ENCODE results near the gene JARID2. TPM values are rescaled to one million over a fixed set of nuclear protein-coding genes. Genes with fewer than 3 reads are reported as not detected.

Gene JARID2
- total RNA-seq, 4 donors from 2014 or later, result 6.6 to 8.1 (median 7.5) TPM

DNA sequence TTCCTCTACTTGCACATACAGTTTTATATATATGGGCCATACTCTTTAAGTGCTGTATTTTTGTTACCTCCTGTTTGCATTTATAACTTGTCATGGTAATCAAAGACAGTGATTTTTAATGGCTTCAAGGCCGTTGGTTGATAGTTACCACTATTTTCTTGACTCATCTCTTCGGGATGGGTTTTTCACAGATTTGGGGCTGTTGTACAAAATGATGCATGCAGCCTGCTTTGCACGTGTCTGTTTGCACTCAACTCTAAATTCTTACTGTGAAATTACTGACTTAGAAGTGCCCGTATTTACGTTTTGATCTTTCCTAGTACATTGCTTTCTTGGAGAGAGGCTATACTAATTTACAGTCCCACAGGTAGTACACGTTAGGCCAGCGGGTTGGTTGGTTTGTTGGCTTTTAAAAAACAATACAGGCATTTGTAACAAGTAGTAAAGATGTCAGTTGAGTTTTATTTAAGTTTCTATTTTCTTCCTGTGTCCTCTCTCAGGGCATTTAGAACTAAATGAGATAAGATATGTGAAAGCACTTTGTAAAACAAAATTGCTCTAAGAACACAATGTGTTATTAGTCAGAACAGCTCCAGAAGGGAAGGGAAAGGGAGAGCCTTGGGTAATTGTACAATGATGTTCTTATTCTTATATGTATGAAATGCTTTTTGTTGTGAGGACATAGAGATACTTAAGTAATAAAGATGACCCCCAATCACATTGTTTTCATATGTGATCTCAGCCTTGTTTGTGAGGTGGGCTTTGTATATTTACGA, 11.7 kb downstream of the JARID2 start:
- intact Hi-C loops (cut with DNase I), result no loop called here
- WGBS, 2 donors, result 91 to 96% methylated on average over 8 of the region's 8 CpGs
- no peak for TF ChIP-seq POLR2A (IDR thresholded peaks at IDR 0.05)
- TF ChIP-seq, protein P1, sequence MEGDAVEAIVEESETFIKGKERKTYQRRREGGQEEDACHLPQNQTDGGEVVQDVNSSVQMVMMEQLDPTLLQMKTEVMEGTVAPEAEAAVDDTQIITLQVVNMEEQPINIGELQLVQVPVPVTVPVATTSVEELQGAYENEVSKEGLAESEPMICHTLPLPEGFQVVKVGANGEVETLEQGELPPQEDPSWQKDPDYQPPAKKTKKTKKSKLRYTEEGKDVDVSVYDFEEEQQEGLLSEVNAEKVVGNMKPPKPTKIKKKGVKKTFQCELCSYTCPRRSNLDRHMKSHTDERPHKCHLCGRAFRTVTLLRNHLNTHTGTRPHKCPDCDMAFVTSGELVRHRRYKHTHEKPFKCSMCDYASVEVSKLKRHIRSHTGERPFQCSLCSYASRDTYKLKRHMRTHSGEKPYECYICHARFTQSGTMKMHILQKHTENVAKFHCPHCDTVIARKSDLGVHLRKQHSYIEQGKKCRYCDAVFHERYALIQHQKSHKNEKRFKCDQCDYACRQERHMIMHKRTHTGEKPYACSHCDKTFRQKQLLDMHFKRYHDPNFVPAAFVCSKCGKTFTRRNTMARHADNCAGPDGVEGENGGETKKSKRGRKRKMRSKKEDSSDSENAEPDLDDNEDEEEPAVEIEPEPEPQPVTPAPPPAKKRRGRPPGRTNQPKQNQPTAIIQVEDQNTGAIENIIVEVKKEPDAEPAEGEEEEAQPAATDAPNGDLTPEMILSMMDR (IDR thresholded peaks at IDR 0.05), result no peak
- no peak overlapping the region for H3K4me3 ChIP-seq (replicated peaks in 1 of 3)
- H3K27me3 ChIP-seq, result no peaks in the 10 kb centered on the region
- no peaks in the 10 kb centered on the region for H3K36me3 ChIP-seq
- H3K4me1 ChIP-seq, result peaks cover 21 to 28% of the 10 kb centered on the region in 2 donors
- H3K27ac ChIP-seq, result no peak overlapping the region
- no peaks in the 10 kb centered on the region for H3K9me3 ChIP-seq
- no peak for DNase-seq

DNA sequence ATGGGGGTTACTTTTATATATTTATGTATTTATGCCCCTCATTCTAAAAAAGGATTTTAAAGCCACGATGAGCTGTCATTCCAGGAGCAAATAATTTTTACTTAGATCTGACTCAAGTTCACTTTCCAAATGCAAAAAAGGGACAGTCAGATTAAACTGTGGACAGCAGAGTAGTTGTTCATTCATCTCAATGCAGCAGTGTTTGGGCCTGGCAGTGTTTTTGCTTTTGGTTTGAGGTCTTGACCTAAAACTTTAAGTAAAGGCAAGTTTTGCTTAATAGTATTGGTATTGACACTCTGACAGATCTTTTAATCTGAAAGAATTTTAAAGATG, 13.9 kb downstream of the JARID2 start:
- TF ChIP-seq, protein P1 (IDR thresholded peaks at IDR 0.05), result no peak
- TF ChIP-seq POLR2A (IDR thresholded peaks at IDR 0.05), result no peak
- peaks cover 12 to 14% of the 10 kb centered on the region in 2 donors for H3K4me1 ChIP-seq
- no peaks in the 10 kb centered on the region for H3K27me3 ChIP-seq
- H3K9me3 ChIP-seq, result no peaks in the 10 kb centered on the region
- intact Hi-C loops (cut with DNase I), result no loop called here
- 70 to 77% methylated on average over 1 of the region's 1 CpG for whole genome bisulfite sequencing, 2 donors
- H3K4me3 ChIP-seq (replicated peaks in 1 of 3), result no peak overlapping the region
- H3K27ac ChIP-seq, result no peak overlapping the region
- DNase-seq, result no peak
- no peaks in the 10 kb centered on the region for H3K36me3 ChIP-seq

DNA sequence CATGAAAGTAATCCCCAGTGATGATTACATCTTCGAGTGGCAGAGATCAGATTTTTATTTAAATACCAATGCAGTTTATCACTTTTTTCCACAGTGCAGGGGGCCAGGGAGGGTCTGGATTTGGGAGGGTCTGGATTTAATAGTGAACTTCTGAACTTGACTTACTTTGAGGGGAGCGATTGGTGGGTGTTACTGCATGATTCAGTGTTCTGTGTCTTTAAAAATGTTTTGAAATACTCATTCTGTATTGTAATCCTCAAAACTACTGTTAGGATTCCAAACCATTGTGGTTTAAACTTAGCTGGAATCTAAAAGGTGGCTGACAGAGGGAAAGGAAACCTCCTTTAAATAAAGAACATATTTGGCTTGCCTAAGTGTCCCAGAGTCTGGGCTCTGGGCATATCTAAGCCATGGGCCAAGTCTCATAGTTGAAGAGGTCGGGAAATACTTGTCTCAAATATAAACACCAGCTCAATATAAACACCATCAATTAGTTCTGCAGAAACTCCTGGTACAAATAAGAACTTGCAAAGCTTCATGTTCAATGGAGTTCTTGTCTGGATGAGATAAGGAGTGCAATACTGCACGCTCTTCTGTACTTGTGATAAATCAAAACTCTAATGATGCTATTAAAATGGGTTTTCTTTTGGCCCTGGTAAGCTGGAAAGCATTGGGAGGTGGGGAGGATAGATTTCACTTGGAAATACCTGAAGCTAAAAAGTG, 14.4 kb downstream of the JARID2 start:
- Histone ChIP-seq H3K27ac (no peak overlapping the region), H3K36me3 (no peaks in the 10 kb centered on the region), H3K4me3 (replicated peaks in 1 of 3) (no peak overlapping the region), H3K4me1 (peaks cover 16 to 19% of the 10 kb centered on the region in 2 donors), H3K9me3 (no peaks in the 10 kb centered on the region), H3K27me3 (no peaks in the 10 kb centered on the region)
- intact Hi-C loops (cut with DNase I), result no loop called here
- WGBS, 2 donors, result 71 to 73% methylated on average over 4 of the region's 4 CpGs
- no peak for TF ChIP-seq POLR2A (IDR thresholded peaks at IDR 0.05)
- TF ChIP-seq, protein P1 (IDR thresholded peaks at IDR 0.05), result no peak
- no peak for DNase-seq

DNA sequence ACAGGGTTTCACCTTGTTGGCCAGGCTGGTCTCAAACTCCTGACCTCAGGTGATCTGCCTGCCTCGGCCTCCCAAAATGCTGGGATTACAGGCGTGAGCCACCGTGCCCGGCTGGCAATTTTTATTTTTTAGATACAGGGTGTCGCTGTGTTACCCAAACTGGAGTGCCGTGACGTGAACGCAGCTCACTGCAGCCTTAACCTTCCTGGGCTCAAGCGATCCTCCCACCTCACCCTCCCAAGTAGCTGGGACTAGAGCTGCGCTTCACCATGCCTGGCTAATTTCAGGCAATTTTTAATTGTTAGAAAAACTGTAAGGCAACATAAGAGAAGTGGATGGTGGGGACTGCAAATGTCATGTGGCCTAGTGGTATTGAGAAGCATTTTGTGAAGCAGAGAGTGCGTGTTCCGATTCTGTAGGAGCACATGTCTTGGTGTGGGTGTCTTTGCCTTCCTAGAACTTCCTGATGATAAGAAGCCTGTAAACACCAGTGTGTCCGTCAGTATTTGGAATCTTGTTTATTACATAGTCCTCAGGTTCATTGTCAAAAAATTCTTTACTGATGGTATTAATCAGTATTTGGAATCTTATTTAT, 18.0 kb downstream of the JARID2 start:
- intact Hi-C loops (cut with DNase I), result no loop called here
- no peak for DNase-seq
- Histone ChIP-seq H3K9me3 (no peaks in the 10 kb centered on the region), H3K4me3 (replicated peaks in 1 of 3) (no peak overlapping the region), H3K27ac (no peak overlapping the region), H3K4me1 (peaks cover 41 to 46% of the 10 kb centered on the region in 2 donors), H3K36me3 (no peaks in the 10 kb centered on the region), H3K27me3 (no peaks in the 10 kb centered on the region)
- TF ChIP-seq, protein P1 (IDR thresholded peaks at IDR 0.05), result no peak
- no peak for TF ChIP-seq POLR2A (IDR thresholded peaks at IDR 0.05)
- WGBS, 2 donors, result 95% methylated on average over 13 of the region's 13 CpGs

DNA sequence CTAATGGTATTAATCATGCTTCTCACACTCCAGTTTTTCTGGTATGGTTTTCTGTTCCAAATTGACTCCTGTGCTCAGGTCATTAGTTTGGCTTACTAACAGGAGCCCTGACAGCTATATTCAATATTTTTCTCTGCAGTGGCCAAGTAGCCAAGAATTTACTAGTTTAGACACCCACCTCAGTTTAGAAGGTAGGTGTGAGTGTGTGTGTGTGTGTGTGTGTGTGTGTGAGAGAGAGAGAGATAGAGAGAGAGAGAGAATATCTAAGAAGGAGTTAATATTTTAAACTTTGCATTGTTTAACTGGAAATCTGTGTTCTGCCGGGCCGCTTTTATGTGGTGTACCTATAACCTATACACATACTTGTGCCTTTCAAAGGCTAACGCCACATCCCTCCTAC, 18.5 kb downstream of the JARID2 start:
- Histone ChIP-seq H3K9me3 (no peaks in the 10 kb centered on the region), H3K4me1 (peaks cover 42 to 51% of the 10 kb centered on the region in 2 donors), H3K27me3 (no peaks in the 10 kb centered on the region), H3K4me3 (replicated peaks in 1 of 3) (no peak overlapping the region), H3K36me3 (no peaks in the 10 kb centered on the region), H3K27ac (no peak overlapping the region)
- 95% methylated on average over 3 of the region's 3 CpGs for WGBS, 2 donors
- TF ChIP-seq, protein P1 (IDR thresholded peaks at IDR 0.05), result no peak
- TF ChIP-seq POLR2A (IDR thresholded peaks at IDR 0.05), result no peak
- intact Hi-C loops (cut with DNase I), result no loop called here
- DNase-seq, result no peak

Data from thyroid gland (tissue), 4 donors.